Ramos (cell line): ENCODE results near the gene MTREX.
"Not testable (repeated sequence)": the region's sequence is repeated elsewhere in the genome, so short reads cannot be mapped to it uniquely, and the experiment has no call there.

ENCODE experiments used
- in situ Hi-C: fragments of 300-500 bp; cut with MboI; formaldehyde crosslinking; loops from one replicate; pipeline ENCODE4 v1.14.3; 2022; ENCODE audit warnings: low sequenced_read_pairs; ENCODE audit not compliant: unreplicated experiment

The MTREX gene

DNA sequence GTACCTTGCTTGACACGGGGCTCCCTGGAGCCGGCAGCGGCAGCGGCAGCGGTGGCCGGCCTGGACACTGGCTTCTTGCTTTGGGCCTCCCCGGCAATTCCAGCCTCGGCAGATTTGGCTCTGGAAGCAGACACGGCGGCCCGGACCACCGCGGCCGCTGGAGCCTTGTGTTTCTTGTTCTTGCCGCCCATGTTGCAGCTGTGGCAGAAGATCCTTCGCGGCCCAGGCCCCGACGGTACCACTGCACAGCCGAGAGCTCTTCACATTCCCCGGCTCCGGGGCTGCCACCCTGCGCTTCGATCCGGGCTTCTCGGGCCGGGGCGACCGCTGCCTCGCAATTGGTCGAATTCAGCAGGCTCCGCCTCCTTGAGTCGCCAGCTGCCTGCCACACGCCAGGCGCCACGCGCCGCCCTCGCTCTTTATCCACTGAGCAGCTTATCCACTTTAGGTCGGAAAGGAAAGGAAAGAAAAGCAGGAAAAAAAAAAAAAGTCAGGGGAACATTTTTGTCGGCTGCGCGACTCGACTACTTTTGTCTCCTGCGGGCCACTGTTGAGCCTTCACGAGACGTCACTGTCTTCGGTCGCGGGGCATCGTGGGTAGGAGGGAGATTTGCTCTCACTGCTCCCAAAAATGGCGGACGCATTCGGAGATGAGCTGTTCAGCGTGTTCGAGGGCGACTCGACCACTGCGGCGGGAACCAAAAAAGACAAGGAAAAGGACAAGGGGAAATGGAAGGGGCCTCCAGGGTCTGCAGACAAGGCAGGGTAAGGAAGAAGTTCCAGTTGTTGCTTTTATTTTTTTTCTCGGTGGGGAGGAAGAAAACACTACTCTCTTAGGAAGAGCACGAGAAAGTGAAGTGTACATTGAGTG is at the start of gene MTREX, which contains the start of gene DHX29:
MTREX (plus strand) TSS at position 607 of the 871 bp plus-strand sequence; CDS start at position 632, 25 bp downstream.
DHX29 (minus strand) TSS at position 312 of the 871 bp plus-strand sequence; CDS start at position 191, 121 bp downstream.
- in situ Hi-C loops: no loop called here

DNA sequence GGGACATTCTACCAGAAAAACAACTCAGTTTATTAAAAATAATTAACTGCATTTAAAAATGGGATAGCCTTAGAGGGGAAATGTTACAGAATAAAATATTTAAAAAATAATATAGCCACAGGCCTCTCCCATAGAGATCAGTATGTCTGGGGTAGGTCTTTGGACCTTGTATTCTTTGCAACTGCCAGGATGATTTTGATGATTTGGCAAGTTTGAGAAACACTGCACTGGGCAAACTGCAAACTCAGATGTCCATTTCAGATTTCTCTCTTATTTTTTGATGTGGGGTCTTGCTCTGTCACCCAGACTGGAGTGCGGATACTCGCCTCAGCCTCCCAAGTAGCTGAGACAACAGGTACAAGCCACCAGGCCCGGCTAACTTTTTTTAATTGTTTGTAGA is 49.5 kb upstream of the MTREX start:
- in situ Hi-C loops: no loop called here

DNA sequence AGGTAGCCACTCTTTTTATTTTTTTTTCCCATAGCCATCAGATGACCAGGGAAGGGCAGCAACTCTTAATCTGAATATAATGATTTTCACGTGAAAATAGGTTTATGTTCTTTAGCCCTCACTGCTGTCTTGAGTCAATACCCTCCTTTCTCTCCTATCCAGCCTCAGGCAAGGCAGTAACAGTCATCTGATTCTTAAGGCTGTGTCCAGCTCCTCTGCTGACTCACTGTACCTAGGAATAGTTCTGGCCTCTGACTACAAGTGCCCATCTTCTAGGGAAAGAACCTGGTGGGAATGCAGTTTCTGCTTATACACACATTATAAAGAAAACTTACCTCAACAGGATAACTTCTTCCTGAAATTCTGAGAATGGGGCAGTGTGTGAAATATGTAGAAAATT is 31.0 kb upstream of the MTREX start:
- in situ Hi-C loops: no loop called here

GRCh38 chr5:55278778-55279177 is 29.0 kb upstream of the MTREX start:
- in situ Hi-C loops: no loop called here

DNA sequence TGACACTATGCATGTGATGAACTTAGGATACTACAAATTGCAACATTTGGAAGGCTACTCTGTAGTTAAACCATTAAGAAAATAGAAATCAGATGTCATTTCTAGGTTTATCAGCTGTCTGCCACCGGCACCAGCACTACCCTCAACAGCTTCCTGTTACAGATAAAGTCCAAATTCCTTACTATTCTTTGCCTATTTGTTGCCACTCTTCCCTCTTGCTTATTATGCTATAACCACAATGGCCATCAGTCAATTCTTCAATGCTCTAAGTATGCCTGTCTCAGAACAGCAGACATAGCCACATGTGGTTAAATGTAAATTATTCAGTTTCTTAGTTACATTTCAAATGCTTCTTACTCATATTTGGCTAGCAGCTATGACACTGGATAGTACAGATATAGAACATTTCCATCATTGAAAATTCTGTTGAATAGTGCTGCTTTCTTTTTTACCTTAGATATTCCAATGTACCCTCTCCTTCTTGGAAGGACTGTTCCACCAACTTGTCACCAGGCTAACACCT is 21.3 kb upstream of the MTREX start:
- in situ Hi-C loops: no loop called here

- in situ Hi-C loops: no loop called here
These were observed 18.0 kb upstream of the MTREX start for GRCh38 chr5:55289808-55290207.

GRCh38 chr5:55290991-55291390 is 16.8 kb upstream of the MTREX start:
- in situ Hi-C loops: no loop called here

DNA sequence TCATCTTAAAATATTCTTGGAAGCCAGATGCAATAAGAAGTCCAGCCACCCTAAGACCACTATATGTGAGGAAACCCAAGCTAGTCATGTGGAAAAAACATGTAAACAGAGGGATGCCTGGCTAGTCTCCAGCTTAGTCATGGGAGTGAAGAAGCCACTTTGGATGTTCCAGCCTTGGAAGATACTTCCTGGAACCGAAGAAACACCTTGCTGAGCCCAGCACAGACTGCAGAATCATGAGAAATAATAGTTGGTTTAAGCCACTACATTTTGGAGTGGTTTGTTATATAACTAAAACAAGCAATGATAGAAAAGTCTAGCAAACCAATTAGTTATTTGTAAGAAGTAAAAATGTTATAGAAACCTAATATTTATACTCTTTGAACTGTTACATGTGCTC is 12.9 kb upstream of the MTREX start:
- in situ Hi-C loops: no loop called here

DNA sequence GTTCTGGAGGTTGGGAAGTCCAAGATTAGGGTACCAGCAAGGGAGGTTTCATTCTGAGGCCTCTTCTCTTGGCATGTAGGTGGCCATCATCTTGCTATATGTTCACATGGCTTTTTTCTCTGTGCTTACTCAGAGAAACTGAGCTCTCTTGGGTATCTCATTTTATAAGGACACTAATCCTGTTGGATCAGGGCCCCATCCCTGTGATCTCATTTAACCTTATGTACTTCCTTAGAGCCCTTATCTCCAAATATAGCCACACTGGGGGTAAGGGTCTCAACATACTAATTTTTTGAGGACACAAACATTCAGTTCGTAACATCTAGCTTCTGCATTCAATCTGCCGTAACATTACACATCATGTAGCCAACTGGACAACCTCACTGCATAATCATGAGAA is 6.9 kb upstream of the MTREX start:
- in situ Hi-C loops: no loop called here

- in situ Hi-C loops: no loop called here
These were observed 4.5 kb upstream of the MTREX start for GRCh38 chr5:55303238-55303690.

DNA sequence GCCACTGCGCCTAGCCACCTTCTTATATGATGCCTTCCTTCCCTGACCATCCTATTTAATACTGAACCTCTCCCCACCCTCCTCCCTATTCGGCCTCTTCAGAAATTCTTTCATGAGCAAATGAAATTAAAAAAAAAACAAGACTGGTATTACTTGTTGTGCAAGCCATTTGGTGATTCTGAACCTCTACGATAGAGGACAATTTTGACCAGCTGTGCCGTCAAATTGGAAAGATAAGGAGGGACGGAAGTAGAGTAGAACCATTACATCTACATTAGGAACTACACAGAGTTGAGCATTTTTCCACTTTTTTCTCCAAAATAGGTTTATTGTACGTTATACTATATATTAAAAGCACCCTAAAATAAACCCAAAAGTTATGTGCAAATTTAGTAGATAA is 3.2 kb upstream of the MTREX start:
- in situ Hi-C loops: no loop called here

DNA sequence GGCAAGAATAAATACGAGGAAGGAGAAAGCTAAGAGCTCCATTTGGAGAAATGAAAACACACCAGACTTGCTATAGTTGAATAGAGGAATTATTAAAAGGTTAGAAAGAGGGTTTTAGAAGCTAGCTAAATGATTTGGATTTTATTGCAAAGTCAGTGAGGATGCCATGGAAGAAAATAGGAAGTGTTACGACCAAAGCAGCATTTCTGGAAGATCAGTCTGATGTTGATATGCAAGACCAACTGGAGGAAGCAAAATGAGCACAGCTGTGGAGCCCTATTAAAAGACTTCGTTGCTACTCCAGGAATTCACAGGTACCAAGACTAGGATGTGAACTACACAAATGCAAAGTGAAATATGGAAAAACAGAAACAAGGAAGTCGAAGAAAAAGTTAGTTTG is 2.4 kb upstream of the MTREX start:
- in situ Hi-C loops: no loop called here

DNA sequence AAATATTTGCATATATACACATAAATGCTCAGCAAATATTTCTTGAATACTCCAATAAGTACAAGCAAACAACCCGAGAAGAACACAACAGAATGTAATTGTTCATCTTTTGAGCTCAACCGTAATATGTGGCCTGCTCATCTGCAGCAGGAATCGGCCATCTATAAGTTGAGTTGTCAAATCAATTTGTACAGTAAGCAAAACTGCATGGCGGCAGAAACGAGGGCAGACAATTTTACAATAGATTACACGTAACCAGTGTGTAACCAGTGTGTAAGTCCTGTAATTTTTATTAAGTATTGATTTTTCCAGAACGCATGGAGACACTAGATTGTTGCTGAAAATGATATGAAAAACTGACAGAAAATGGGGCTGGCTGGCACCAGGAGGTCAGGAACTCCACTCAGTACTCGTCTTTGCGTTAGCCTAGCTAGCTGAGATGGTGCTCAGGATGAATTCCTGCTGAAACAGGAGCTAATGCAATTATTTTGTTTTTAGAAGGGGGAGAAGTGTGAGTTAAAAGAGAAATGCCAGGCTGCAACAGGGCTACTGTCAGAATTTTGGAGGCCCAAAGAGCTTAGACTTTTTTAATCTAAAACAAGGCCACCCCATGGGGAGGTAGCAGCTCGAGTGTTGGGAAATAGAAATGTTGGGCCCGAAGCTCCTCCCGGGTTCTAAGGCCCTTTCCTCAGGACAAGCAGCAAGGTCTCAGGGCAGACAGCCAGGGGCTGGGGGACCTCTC is 977 bp upstream of the MTREX start:
- in situ Hi-C loops: no loop called here

- in situ Hi-C loops: no loop called here
These were observed 556 bp downstream of the MTREX start for GRCh38 chr5:55308254-55308836.

GRCh38 chr5:55313870-55314617 is 6.3 kb downstream of the MTREX start:
- in situ Hi-C loops: no loop called here

- in situ Hi-C loops: no loop called here
These were observed 8.5 kb downstream of the MTREX start for GRCh38 chr5:55316289-55316688.

DNA sequence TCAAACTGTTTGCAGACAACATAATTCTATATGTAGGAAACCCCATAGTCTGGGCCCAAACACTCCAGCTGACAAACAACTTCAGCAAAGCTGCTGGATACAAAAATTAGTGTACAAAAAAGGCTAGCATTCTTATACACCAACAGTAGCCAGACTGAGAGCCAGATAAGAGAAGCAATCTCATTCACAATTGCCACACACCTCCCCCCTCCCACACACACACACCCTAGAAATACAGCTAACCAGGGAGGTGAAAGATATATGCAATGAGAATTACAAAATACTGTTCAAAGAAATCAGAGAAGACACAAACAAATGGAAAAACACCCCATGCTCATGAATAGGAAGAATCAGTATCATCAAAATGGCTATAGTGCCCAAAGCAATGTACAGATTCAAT is 9.0 kb downstream of the MTREX start:
- in situ Hi-C loops: no loop called here

GRCh38 chr5:55318237-55318636 is 10.4 kb downstream of the MTREX start:
- in situ Hi-C loops: not testable (repeated sequence)

DNA sequence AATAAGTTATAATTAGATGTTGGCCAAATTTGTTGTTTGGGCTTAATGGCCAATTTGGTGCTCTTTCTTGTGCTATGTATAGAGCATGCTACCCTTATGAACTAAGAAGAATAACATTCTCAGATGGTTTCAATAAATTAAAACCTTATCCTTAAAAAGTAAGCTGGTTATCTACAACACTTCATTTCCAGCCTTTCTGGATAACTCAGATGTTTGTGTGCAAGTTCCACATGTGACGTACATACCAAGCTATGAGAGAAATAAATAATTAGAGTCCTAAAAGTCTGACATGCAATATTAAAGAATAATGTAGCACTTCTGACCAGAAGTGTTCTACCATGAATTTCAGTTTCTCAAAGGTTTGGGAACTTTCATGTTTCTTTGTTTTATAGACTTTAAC is 11.7 kb downstream of the MTREX start:
- in situ Hi-C loops: no loop called here

- in situ Hi-C loops: no loop called here
These were observed 12.8 kb downstream of the MTREX start for GRCh38 chr5:55320571-55320970.
